K562 (cell line): ENCODE results near the gene AGXT. TPM values are rescaled to one million over a fixed set of nuclear protein-coding genes. Genes with fewer than 3 reads are reported as not detected.

Experiments
- ATAC-seq: fragments of 200-7000 bp; cut with Tn5 transposase; 3 replicates; pipeline ENCODE4 v1.9.1; 2020; ENCODE audit warnings: moderate library complexity
- BruUV-seq: library from RNA; stranded (reverse); fragments of 400-500 nt; replicated peaks from 2 replicates; lab custom pipeline; 2021; lab: Mats Ljungman, UMichigan
- CTCF ChIA-PET: fragments of 300-600 bp; formaldehyde crosslinking; extraction: SDS; loops from one replicate; lab custom pipeline; 2021; ENCODE audit warnings: low intra/inter-chr PET ratio; lab: Yijun Ruan, JAX
- POLR2A ChIA-PET: fragments of 300-600, 350-650 bp; sonication (Branson Sonifier 250); formaldehyde crosslinking; extraction: SDS; loops from one replicate; lab custom pipeline; 2021; ENCODE audit warnings: antibody characterized with exemption, inconsistent platforms; lab: Yijun Ruan, JAX
- DNase-seq, 4 experiments: peaks; one replicate each; pipeline versions ENCODE4 v3.0.0 to v3.0.0-alpha.2; 2011 to 2018; ENCODE audit warnings: low spot score in 3 of 4, mixed read lengths in 3 of 4; ENCODE audit errors: extremely low read depth in 1 of 4
- FAIRE-seq: peaks from 2 replicates; lab custom pipeline; 2011; peaks lifted over from hg19 to GRCh38; lab: Jason Lieb, UNC
- H2AFZ ChIP-seq: 2 replicates; pipeline ENCODE4 v1.6.0; 2011; ENCODE audit warnings: low read depth, low read length, control low read depth, inconsistent platforms
- H3K27ac ChIP-seq: fragments of 200-600 bp; 3 replicates; pipeline ENCODE4 v1.8.0; 2011; ENCODE audit warnings: low read depth, mild to moderate bottlenecking, control low read depth, inconsistent platforms, low read length, moderate library complexity, mixed read lengths; ENCODE audit errors: extremely low read depth
- H3K27me3 ChIP-seq, 2 experiments: fragments of 300-600 bp in 1 of 2; 2 replicates in 1 of 2; 3 replicates in 1 of 2; pipeline versions ENCODE4 v1.6.0 to v1.8.0; 2011; ENCODE audit warnings: inconsistent platforms in 2 of 2, low read length in 2 of 2, mild to moderate bottlenecking in 1 of 2, mixed read lengths in 1 of 2, moderate library complexity in 1 of 2; ENCODE audit not compliant: control insufficient read depth in 2 of 2, insufficient read depth in 2 of 2
- H3K36me3 ChIP-seq: fragments of 300-600 bp; 3 replicates; pipeline ENCODE4 v1.8.0; 2011; ENCODE audit warnings: mild to moderate bottlenecking, low read length, inconsistent platforms; ENCODE audit not compliant: control insufficient read depth, insufficient read depth
- H3K4me1 ChIP-seq, 2 experiments: fragments of 200-600 bp in 1 of 2; replicated peaks in 1 of 2; 2 replicates in 1 of 2; 3 replicates in 1 of 2; pipeline versions ENCODE4 v1.5.1 to v1.8.0; 2011; ENCODE audit warnings: inconsistent platforms in 2 of 2, low read length in 2 of 2, mild to moderate bottlenecking in 1 of 2, mixed read lengths in 1 of 2, moderate library complexity in 1 of 2; ENCODE audit not compliant: control insufficient read depth in 2 of 2, insufficient read depth in 2 of 2
- H3K4me2 ChIP-seq: 2 replicates; pipeline ENCODE4 v1.6.1; 2011; ENCODE audit warnings: low read length, control low read depth, inconsistent platforms, mixed read lengths; ENCODE audit not compliant: insufficient read depth
- H3K4me3 ChIP-seq: fragments of 200-600 bp; sonication (generic), shearing (Covaris generic); 2 replicates; pipeline ENCODE4 v1.5.1; 2016; ENCODE audit warnings: control low read depth, inconsistent platforms
- H3K79me2 ChIP-seq: fragments of 200-600 bp; 3 replicates; pipeline ENCODE4 v1.8.0; 2011; ENCODE audit warnings: low read length, inconsistent platforms; ENCODE audit not compliant: control insufficient read depth, insufficient read depth
- H3K9ac ChIP-seq, 2 experiments: 2 replicates each; pipeline versions ENCODE4 v1.6.0 to v1.6.1; 2011; ENCODE audit warnings: low read depth in 2 of 2, low read length in 2 of 2, control low read depth in 1 of 2, inconsistent platforms in 1 of 2, mild to moderate bottlenecking in 1 of 2, mixed read lengths in 1 of 2; ENCODE audit not compliant: insufficient read depth in 1 of 2
- H3K9me1 ChIP-seq: one replicate; pipeline ENCODE4 v1.6.0; 2011; ENCODE audit warnings: inconsistent platforms, mild to moderate bottlenecking, low read length, moderate library complexity; ENCODE audit not compliant: control insufficient read depth, insufficient read depth
- H3K9me3 ChIP-seq: replicated peaks from 2 replicates; pipeline ENCODE4 v1.5.1; 2011; ENCODE audit warnings: low read depth, low read length, inconsistent platforms; ENCODE audit not compliant: control insufficient read depth, insufficient read depth
- H4K20me1 ChIP-seq: replicated peaks from 2 replicates; pipeline ENCODE4 v1.6.1; 2011; ENCODE audit warnings: low read length, inconsistent platforms, mixed read lengths; ENCODE audit not compliant: control insufficient read depth, insufficient read depth
- CBX3 ChIP-seq, 2 experiments: IDR thresholded peaks; 1 replicate in 1 of 2; 2 replicates in 1 of 2; pipeline ENCODE4 v1.6.1; 2012; ENCODE audit warnings: inconsistent platforms in 2 of 2, low read length in 2 of 2, borderline replicate concordance in 1 of 2, control low read depth in 1 of 2
- NR2C1 ChIP-seq, 2 experiments: fragments of 450-650 bp; IDR thresholded peaks; 2 replicates each; pipeline ENCODE4 v1.6.1; 2017; ENCODE audit warnings: mild to moderate bottlenecking in 2 of 2, antibody characterized with exemption in 1 of 2, inconsistent platforms in 1 of 2, missing compliant biosample characterization in 1 of 2, missing genetic modification characterization in 1 of 2
- NR2F6 ChIP-seq: fragments of 450-650 bp; formaldehyde crosslinking; IDR thresholded peaks from 2 replicates; pipeline ENCODE4 v1.4.0; 2020; ENCODE audit warnings: mild to moderate bottlenecking
- WGBS: fragments of 100-300 bp; shearing (Covaris generic); methylation state at CpG from one replicate; pipeline ENCODE4 v1.1.6; 2016; ENCODE audit warnings: low coverage, mixed read lengths; ENCODE audit not compliant: insufficient coverage; ENCODE audit errors: missing lambda C conversion rate; 5-methylcytosine and 5-hydroxymethylcytosine counted together
- in situ Hi-C: fragments of 300-500 bp; cut with MboI; formaldehyde crosslinking; loops from 4 replicates; pipeline ENCODE4 v1.15.0; 2018; ENCODE audit warnings: inconsistent platforms, mixed read lengths
- intact Hi-C: fragments of 100-400 bp; cut with micrococcal nuclease; formaldehyde crosslinking; loops from 2 replicates; pipeline ENCODE4 v1.14.2; 2022
- polyA plus RNA-seq, 8 experiments: library from polyadenylated mRNA; depleted of rRNA in 4 of 8; stranded (reverse) in 5 of 8; unstranded in 3 of 8; fragments of >200 nt; fragmentation: Nextera tagmentation in 2 of 8; fragmentation: Illumina TruSeq in 1 of 8; extraction: Ambion mirVana in 2 of 8; extraction: Trizol in 1 of 8; gene quantifications; 2 replicates each; pipeline versions ENCODE4 v1.2.1 to v1.2.3, GENCODE V29; 2011 to 2014; ENCODE audit warnings: inconsistent platforms in 1 of 8, missing spikeins in 1 of 8
- total RNA-seq, 7 experiments: library from RNA; depleted of rRNA in 6 of 7; stranded (reverse); fragments of >200 nt in 6 of 7; fragmentation: Illumina TruSeq in 2 of 7; extraction: Trizol in 2 of 7; gene quantifications; 2 replicates each; pipeline versions ENCODE4 v1.2.1 to v1.2.3, GENCODE V29; 2011 to 2021; ENCODE audit warnings: low replicate concordance in 1 of 7
- TF ChIP-seq, protein P1 (sequence below), 3 experiments: IDR thresholded peaks in 2 of 3; conservative IDR thresholded peaks in 1 of 3; 2 replicates each; pipeline ENCODE4 v1.5.1; 2011 to 2012; ENCODE audit warnings: low read length in 3 of 3, mild to moderate bottlenecking in 3 of 3, control low read depth in 2 of 3, improper control_type of control experiment in 1 of 3, inconsistent platforms in 1 of 3, low read depth in 1 of 3, mixed read lengths in 1 of 3, moderate library complexity in 1 of 3; ENCODE audit not compliant: insufficient read depth in 2 of 3
- TF ChIP-seq, protein P2 (sequence below): sonication (generic); formaldehyde crosslinking; IDR thresholded peaks from 2 replicates; pipeline ENCODE4 v1.8.0; 2022; ENCODE audit warnings: missing genetic modification reagents, mild to moderate bottlenecking, borderline replicate concordance

Gene AGXT
- total and polyA plus RNA-seq, 9 of the 15 experiments (the other 6 are each of a cell fraction or from before 2014, with no cell fraction given): 0.18 TPM; not detected in 8

DNA sequence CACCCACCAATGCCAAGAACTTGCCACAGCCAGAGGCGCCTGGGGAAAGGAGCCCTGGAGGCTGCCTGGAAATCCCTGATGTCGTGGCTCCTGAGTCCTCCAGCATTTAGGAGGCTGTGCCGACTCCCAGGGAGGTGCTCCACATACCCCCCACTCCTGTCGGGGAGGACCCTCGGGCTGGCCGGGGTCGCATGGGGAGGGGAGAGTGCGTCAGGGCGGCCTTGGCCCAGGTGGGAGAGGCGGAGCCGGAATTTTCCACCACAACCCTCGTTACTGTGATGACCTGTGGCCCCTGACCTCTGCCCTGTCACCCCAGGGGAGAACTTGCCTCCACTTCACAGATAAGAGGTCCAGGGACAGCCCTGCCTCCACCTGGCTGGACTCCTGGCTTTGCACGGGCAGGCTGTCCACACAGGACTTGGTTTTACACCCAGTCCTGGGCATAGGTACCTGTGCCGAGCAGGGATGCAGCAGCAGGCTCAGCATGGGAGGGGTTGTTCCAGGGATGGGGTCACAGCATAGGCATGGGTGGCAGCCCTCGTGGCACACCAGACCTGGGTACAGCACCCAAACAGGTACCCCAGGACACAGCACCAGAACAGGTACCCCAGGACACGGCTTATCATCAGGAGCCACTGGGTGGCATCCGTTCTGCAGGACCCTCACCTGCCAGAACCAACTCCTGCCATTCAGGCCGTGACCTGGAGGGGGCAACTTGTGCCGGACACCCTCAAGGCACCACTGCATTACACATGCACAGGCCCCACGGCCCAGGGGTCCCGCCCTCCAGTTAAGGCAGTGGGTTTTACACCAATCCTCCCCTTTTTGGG, 12.3 kb upstream of the AGXT start:
- WGBS: 0% methylated on average over 10 of the region's 21 CpGs
- CTCF ChIA-PET: no interaction called here
- Histone ChIP-seq H3K9me3 (no peaks in the 10 kb centered on the region), H3K27ac (no peak overlapping the region), H3K36me3 (no peaks in the 10 kb centered on the region), H3K4me2 (no peak overlapping the region), H3K4me1 (peaks cover 0 to 7% of the 10 kb centered on the region in 2 experiments; a peak in 2 of 5 replicates), H2AFZ (no peak overlapping the region), H3K9ac (no peak overlapping the region), H3K27me3 (peaks cover 0 to 23% of the 10 kb centered on the region in 2 experiments; a peak in 2 of 5 replicates), H4K20me1 (no peaks in the 10 kb centered on the region), H3K79me2 (no peaks in the 10 kb centered on the region), H3K4me3 (no peak overlapping the region), H3K9me1 (peaks cover 2% of the 10 kb centered on the region)
- DNase-seq (peak in 1 of 4 experiments; percentile 13), ATAC-seq (0 out of 3 replicates have a peak, but pooled peaks have one; percentile 32), FAIRE-seq (no peak)
- POLR2A ChIA-PET: no interaction called here
- in situ Hi-C loops: no loop called here
- intact Hi-C loops: no loop called here
- TF ChIP-seq CBX3 (IDR thresholded peaks at IDR 0.05; ENCODE audit: borderline replicate concordance in 1 of 2, low read length in 2 of 2): no peak
- TF ChIP-seq, protein P1, sequence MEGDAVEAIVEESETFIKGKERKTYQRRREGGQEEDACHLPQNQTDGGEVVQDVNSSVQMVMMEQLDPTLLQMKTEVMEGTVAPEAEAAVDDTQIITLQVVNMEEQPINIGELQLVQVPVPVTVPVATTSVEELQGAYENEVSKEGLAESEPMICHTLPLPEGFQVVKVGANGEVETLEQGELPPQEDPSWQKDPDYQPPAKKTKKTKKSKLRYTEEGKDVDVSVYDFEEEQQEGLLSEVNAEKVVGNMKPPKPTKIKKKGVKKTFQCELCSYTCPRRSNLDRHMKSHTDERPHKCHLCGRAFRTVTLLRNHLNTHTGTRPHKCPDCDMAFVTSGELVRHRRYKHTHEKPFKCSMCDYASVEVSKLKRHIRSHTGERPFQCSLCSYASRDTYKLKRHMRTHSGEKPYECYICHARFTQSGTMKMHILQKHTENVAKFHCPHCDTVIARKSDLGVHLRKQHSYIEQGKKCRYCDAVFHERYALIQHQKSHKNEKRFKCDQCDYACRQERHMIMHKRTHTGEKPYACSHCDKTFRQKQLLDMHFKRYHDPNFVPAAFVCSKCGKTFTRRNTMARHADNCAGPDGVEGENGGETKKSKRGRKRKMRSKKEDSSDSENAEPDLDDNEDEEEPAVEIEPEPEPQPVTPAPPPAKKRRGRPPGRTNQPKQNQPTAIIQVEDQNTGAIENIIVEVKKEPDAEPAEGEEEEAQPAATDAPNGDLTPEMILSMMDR (IDR thresholded peaks at IDR 0.05 in 2 of 3, conservative IDR thresholded peaks at IDR 0.05 in 1 of 3; ENCODE audit: insufficient read depth in 2 of 3, low read depth in 1 of 3, low read length in 3 of 3): peak in 1 of 3 experiments; percentile 46; a peak in 2 of 6 replicates
- TF ChIP-seq NR2C1 (IDR thresholded peaks at IDR 0.05): peak; percentile 21; the same call in 1 of the 2 replicates
- TF ChIP-seq NR2C1 (tag; IDR thresholded peaks at IDR 0.05): peak; percentile 64
- TF ChIP-seq, protein P2, sequence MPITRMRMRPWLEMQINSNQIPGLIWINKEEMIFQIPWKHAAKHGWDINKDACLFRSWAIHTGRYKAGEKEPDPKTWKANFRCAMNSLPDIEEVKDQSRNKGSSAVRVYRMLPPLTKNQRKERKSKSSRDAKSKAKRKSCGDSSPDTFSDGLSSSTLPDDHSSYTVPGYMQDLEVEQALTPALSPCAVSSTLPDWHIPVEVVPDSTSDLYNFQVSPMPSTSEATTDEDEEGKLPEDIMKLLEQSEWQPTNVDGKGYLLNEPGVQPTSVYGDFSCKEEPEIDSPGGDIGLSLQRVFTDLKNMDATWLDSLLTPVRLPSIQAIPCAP (CRISPR knock-in tag): no peak
- TF ChIP-seq NR2F6: no peak
- BruUV-seq: no TSS peak
